Esophagus squamous epithelium (tissue), 4 donors: Measurements from ENCODE around the gene OR4C5.
"Not testable (repeated sequence)": the region's sequence is repeated elsewhere in the genome, so short reads cannot be mapped to it uniquely, and the experiment has no call there.

ENCODE experiments used
- CTCF ChIP-seq, 6 experiments: fragments of 450-650 bp in 4 of 6; fragments of 200-600 bp in 2 of 6; sonication (generic) in 2 of 6; IDR thresholded peaks; one replicate each; pipeline ENCODE4 v1.5.1; 2016 to 2019; ENCODE audit warnings: antibody characterized with exemption in 6 of 6, mild to moderate bottlenecking in 4 of 6, moderate library complexity in 4 of 6
- POLR2A ChIP-seq, 4 donors: fragments of 450-650 bp; IDR thresholded peaks; one replicate each; pipeline ENCODE4 v1.6.1; 2017; ENCODE audit warnings: antibody characterized with exemption in 4 of 4, mild to moderate bottlenecking in 4 of 4, moderate library complexity in 3 of 4

GRCh38 chr11:48361289-48361688 lies 5.0 kb downstream of the OR4C5 start:
- not testable (repeated sequence) for TF ChIP-seq CTCF, POLR2A (IDR thresholded peaks at IDR 0.05)
